ENCODE measurements around the gene REEP6.

Gene REEP6

DNA sequence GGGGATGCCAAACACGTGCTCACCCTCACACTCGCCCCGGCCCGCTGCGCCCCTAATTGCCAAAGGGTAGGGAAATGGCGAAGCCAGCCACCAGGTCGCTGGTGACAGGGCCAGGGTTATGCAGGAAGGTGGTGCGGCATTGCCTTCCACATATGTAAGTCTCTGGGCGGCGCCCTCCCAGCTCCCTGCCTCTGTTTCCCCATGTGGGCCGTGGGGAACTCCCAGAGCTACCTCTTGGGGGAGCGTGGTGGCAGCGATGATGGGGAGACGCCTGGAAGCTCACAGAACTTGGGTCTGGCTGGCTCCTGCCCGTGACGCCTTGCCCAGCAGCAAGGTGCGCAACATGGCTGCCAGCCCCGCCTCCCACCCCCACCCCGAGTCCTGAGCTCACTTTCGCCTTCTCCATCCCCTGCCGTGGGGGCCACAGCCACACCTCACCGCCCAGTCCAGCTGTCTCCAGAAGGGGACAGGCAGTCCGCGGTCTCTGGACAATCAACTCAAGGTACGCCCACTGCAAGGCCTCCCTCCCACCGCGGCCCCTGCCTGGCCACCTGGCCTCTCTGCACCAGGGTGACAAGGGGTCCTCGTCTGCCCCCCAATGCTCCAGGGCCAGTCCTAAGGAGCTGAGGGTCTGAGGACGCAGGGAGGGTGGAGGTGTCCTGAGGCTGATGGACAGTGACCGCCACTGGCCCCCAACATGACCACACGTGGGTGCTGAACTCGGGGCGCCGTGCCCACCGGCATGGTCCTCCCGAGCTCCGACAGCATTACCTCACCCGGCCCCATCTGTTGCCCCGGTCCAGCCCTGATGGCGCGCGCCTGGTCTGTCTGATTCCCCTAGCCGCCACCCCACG lies 18.5 kb upstream of the REEP6 start:
- TF ChIP-seq YY1 (IDR thresholded peaks at IDR 0.05; ENCODE audit: low read depth) (0 out of 2 replicates have a peak, but pooled peaks have one; percentile 14), ZBTB7A (IDR thresholded peaks at IDR 0.05; ENCODE audit: low read depth) (no peak), EGR1 (IDR thresholded peaks at IDR 0.05) (no peak)

DNA sequence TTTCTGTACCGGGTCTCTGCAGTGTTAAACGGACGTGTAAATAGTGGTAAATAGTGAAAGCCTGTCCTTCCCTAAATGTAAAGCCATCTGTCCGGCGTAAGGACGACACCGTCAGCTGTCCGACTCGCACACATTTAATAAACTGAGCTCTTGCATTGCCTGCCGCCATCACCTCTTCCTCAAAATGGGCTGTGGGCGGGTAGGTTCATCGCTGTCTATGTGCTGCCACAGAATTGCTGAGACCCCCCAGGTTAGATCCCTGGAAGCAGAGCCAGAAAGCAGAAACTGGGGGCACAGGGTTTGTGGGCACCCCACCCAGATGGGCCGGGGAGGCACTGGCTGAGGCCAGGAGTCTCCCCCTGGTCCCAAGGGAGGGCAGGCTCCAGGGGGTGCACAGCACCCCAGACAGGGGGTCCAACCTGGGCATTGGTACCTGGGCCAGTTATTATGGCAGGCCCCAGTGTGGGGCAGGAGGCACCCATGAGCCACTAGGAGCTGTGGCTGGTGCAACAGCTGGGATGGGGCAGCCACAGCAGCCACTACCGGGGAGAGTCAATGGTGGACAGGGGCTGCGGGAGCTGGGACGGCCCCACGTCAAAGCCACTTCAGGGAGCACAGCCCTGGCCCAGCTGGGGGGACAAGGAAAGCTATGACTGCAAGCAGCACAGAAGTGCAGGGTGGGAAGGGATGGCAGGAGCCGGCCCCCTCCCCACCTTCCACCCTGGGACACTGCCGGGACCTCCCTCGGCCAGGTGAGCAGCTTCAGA lies 17.7 kb upstream of the REEP6 start:
- TF ChIP-seq, protein P1, sequence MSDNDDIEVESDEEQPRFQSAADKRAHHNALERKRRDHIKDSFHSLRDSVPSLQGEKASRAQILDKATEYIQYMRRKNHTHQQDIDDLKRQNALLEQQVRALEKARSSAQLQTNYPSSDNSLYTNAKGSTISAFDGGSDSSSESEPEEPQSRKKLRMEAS (IDR thresholded peaks at IDR 0.05) = no peak
- no peak for TF ChIP-seq ZBTB7A (IDR thresholded peaks at IDR 0.05; ENCODE audit: low read depth)
- no peak for TF ChIP-seq CEBPB (IDR thresholded peaks at IDR 0.05)
- no peak for TF ChIP-seq EP300 (IDR thresholded peaks at IDR 0.05; ENCODE audit: borderline replicate concordance)
- TF ChIP-seq TCF12 (IDR thresholded peaks at IDR 0.05; ENCODE audit: low read depth) = no peak
- TF ChIP-seq, protein P2, sequence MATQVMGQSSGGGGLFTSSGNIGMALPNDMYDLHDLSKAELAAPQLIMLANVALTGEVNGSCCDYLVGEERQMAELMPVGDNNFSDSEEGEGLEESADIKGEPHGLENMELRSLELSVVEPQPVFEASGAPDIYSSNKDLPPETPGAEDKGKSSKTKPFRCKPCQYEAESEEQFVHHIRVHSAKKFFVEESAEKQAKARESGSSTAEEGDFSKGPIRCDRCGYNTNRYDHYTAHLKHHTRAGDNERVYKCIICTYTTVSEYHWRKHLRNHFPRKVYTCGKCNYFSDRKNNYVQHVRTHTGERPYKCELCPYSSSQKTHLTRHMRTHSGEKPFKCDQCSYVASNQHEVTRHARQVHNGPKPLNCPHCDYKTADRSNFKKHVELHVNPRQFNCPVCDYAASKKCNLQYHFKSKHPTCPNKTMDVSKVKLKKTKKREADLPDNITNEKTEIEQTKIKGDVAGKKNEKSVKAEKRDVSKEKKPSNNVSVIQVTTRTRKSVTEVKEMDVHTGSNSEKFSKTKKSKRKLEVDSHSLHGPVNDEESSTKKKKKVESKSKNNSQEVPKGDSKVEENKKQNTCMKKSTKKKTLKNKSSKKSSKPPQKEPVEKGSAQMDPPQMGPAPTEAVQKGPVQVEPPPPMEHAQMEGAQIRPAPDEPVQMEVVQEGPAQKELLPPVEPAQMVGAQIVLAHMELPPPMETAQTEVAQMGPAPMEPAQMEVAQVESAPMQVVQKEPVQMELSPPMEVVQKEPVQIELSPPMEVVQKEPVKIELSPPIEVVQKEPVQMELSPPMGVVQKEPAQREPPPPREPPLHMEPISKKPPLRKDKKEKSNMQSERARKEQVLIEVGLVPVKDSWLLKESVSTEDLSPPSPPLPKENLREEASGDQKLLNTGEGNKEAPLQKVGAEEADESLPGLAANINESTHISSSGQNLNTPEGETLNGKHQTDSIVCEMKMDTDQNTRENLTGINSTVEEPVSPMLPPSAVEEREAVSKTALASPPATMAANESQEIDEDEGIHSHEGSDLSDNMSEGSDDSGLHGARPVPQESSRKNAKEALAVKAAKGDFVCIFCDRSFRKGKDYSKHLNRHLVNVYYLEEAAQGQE (IDR thresholded peaks at IDR 0.05; ENCODE audit: low read depth) = no peak

- no peak for TF ChIP-seq YY1 (IDR thresholded peaks at IDR 0.05; ENCODE audit: low read depth)
- no peak for TF ChIP-seq EP300 (IDR thresholded peaks at IDR 0.05; ENCODE audit: borderline replicate concordance)
- TF ChIP-seq TCF12 (IDR thresholded peaks at IDR 0.05; ENCODE audit: low read depth) = no peak
- TF ChIP-seq, protein P1 (IDR thresholded peaks at IDR 0.05) = no peak
- TF ChIP-seq USF1 (IDR thresholded peaks at IDR 0.05) = no peak
- no peak for TF ChIP-seq ZBTB7A (IDR thresholded peaks at IDR 0.05; ENCODE audit: low read depth)
- TF ChIP-seq, protein P2 (IDR thresholded peaks at IDR 0.05; ENCODE audit: low read depth) = no peak
- no peak for TF ChIP-seq EGR1 (IDR thresholded peaks at IDR 0.05)
- TF ChIP-seq FOXM1 (IDR thresholded peaks at IDR 0.05; ENCODE audit: borderline replicate concordance, low read depth) = no peak
- TF ChIP-seq RAD21 (IDR thresholded peaks at IDR 0.05; ENCODE audit: low read depth) = no peak
- TF ChIP-seq CEBPB (IDR thresholded peaks at IDR 0.05) = no peak
- no peak for TF ChIP-seq TAF1 (IDR thresholded peaks at IDR 0.05; ENCODE audit: low read depth)
- TF ChIP-seq NFIC (IDR thresholded peaks at IDR 0.05) = no peak
- TF ChIP-seq TEAD4 (IDR thresholded peaks at IDR 0.05) = no peak
- TF ChIP-seq CREB1 (IDR thresholded peaks at IDR 0.05; ENCODE audit: low read depth) = no peak
Measured at GRCh38 chr19:1474011-1474764, 16.8 kb upstream of the REEP6 start.

- TF ChIP-seq TAF1 (IDR thresholded peaks at IDR 0.05; ENCODE audit: low read depth) (no peak), CEBPB (IDR thresholded peaks at IDR 0.05) (no peak), RAD21 (IDR thresholded peaks at IDR 0.05; ENCODE audit: low read depth) (no peak), ZBTB7A (IDR thresholded peaks at IDR 0.05; ENCODE audit: low read depth) (no peak), USF1 (IDR thresholded peaks at IDR 0.05) (no peak), CREB1 (IDR thresholded peaks at IDR 0.05; ENCODE audit: low read depth) (no peak), TCF12 (IDR thresholded peaks at IDR 0.05; ENCODE audit: low read depth) (no peak), YY1 (IDR thresholded peaks at IDR 0.05; ENCODE audit: low read depth) (no peak), NFIC (IDR thresholded peaks at IDR 0.05) (no peak), EGR1 (IDR thresholded peaks at IDR 0.05) (no peak), EP300 (IDR thresholded peaks at IDR 0.05; ENCODE audit: borderline replicate concordance) (no peak), FOXM1 (IDR thresholded peaks at IDR 0.05; ENCODE audit: borderline replicate concordance, low read depth) (no peak), TEAD4 (IDR thresholded peaks at IDR 0.05) (no peak)
- TF ChIP-seq, protein P1 (IDR thresholded peaks at IDR 0.05) = no peak
- TF ChIP-seq, protein P2 (IDR thresholded peaks at IDR 0.05; ENCODE audit: low read depth) = no peak
Measured at GRCh38 chr19:1474765-1475351, 16.1 kb upstream of the REEP6 start.
